ENCODE measurements around the gene TYW1B.
"Not testable (repeated sequence)": the region's sequence is repeated elsewhere in the genome, so short reads cannot be mapped to it uniquely, and the experiment has no call there.

GRCh38 chr7:72743801-72744200, 84.2 kb downstream of the TYW1B start:
- TF ChIP-seq POLR2AphosphoS5, CTCF (IDR thresholded peaks at IDR 0.05): not testable (repeated sequence)

Data from breast epithelium (tissue), 3 donors.